HCT116 (cell line): ENCODE data around the gene AK2.
"Not testable (repeated sequence)": the region's sequence is repeated elsewhere in the genome, so short reads cannot be mapped to it uniquely, and the experiment has no call there.

Experiments used
- CEBPB ChIP-seq: IDR thresholded peaks from 2 replicates; pipeline ENCODE4 v1.6.1; 2012; ENCODE audit warnings: low read depth
- EZH2 ChIP-seq: fragments of 200-600 bp; sonication (generic); IDR thresholded peaks from 2 replicates; pipeline ENCODE4 v1.6.1; 2017; ENCODE audit warnings: antibody characterized with exemption, mixed run types
- FOSL1 ChIP-seq: IDR thresholded peaks from 2 replicates; pipeline ENCODE4 v1.6.1; 2012; ENCODE audit warnings: low read depth
- JUND ChIP-seq: IDR thresholded peaks from 2 replicates; pipeline ENCODE4 v1.6.1; 2012
- POLR2A ChIP-seq: IDR thresholded peaks from 2 replicates; pipeline ENCODE4 v1.7.0; 2011; ENCODE audit warnings: borderline replicate concordance; ENCODE audit not compliant: insufficient read depth, insufficient read length; ENCODE audit errors: extremely low read depth
- POLR2AphosphoS5 ChIP-seq: IDR thresholded peaks from 2 replicates; pipeline ENCODE4 v1.6.1; 2011; ENCODE audit warnings: mild to moderate bottlenecking, low read depth, low read length, moderate library complexity
- SP1 ChIP-seq: IDR thresholded peaks from 2 replicates; pipeline ENCODE4 v1.6.1; 2012; ENCODE audit warnings: low read depth
- YY1 ChIP-seq: IDR thresholded peaks from 2 replicates; pipeline ENCODE4 v1.6.1; 2011; ENCODE audit warnings: low read length, low read depth, moderate library complexity, mild to moderate bottlenecking; ENCODE audit not compliant: insufficient replicate concordance; ENCODE audit errors: extremely low read depth
- ZNF274 ChIP-seq: fragments of 200-500 bp; sonication (Bioruptor generic); IDR thresholded peaks from 2 replicates; pipeline ENCODE4 v1.6.1; 2014; ENCODE audit warnings: mild to moderate bottlenecking, low read depth, low read length, inconsistent platforms
- TF ChIP-seq, protein P1 (sequence below), 3 experiments: fragments of 200-600 bp in 1 of 3; sonication (generic) in 1 of 3; IDR thresholded peaks in 2 of 3; conservative IDR thresholded peaks in 1 of 3; 2 replicates each; pipeline ENCODE4 v1.5.1; 2012 to 2017; ENCODE audit warnings: low read depth in 2 of 3, low read length in 2 of 3, antibody characterized with exemption in 1 of 3, borderline replicate concordance in 1 of 3, control low read depth in 1 of 3, mild to moderate bottlenecking in 1 of 3, mixed read lengths in 1 of 3, mixed run types in 1 of 3, moderate library complexity in 1 of 3; ENCODE audit not compliant: insufficient read depth in 1 of 3
- TF ChIP-seq, protein P2 (sequence below): IDR thresholded peaks from 2 replicates; pipeline ENCODE4 v1.6.1; 2012
- TF ChIP-seq, protein P3 (sequence below): IDR thresholded peaks from 2 replicates; pipeline ENCODE4 v1.6.1; 2012; ENCODE audit warnings: low read depth
- TF ChIP-seq, protein P4 (sequence below): IDR thresholded peaks from 2 replicates; pipeline ENCODE4 v1.6.1; 2011; ENCODE audit warnings: mild to moderate bottlenecking, low read length, moderate library complexity; ENCODE audit not compliant: insufficient replicate concordance; ENCODE audit errors: extremely low read depth
- TF ChIP-seq, protein P5 (sequence below): IDR thresholded peaks from 2 replicates; pipeline ENCODE4 v1.6.1; 2012

DNA sequence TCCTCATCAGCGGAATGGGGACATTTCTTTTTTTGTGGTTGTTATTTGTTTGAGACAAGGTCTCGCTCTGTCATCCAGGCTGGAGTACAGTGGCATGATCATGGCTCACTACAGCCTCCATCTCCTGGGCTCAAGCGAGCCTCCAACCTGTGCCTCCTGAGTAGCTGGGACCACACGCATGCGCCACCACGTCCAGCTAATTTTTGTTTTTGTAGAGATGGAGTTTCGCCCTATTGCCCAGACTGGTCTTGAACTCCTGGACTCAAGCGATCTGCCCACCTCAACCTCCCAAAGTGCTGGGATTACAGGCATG is 43.4 kb downstream of the AK2 start:
- TF ChIP-seq CEBPB, JUND, POLR2A, YY1, EZH2, POLR2AphosphoS5, ZNF274, SP1, FOSL1: not testable (repeated sequence)
- TF ChIP-seq, protein P1, sequence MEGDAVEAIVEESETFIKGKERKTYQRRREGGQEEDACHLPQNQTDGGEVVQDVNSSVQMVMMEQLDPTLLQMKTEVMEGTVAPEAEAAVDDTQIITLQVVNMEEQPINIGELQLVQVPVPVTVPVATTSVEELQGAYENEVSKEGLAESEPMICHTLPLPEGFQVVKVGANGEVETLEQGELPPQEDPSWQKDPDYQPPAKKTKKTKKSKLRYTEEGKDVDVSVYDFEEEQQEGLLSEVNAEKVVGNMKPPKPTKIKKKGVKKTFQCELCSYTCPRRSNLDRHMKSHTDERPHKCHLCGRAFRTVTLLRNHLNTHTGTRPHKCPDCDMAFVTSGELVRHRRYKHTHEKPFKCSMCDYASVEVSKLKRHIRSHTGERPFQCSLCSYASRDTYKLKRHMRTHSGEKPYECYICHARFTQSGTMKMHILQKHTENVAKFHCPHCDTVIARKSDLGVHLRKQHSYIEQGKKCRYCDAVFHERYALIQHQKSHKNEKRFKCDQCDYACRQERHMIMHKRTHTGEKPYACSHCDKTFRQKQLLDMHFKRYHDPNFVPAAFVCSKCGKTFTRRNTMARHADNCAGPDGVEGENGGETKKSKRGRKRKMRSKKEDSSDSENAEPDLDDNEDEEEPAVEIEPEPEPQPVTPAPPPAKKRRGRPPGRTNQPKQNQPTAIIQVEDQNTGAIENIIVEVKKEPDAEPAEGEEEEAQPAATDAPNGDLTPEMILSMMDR (IDR thresholded peaks at IDR 0.05 in 2 of 3, conservative IDR thresholded peaks at IDR 0.05 in 1 of 3; ENCODE audit: borderline replicate concordance in 1 of 3, insufficient read depth in 1 of 3, low read depth in 2 of 3, low read length in 2 of 3), result not testable (repeated sequence)
- TF ChIP-seq, protein P2, sequence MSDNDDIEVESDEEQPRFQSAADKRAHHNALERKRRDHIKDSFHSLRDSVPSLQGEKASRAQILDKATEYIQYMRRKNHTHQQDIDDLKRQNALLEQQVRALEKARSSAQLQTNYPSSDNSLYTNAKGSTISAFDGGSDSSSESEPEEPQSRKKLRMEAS, result not testable (repeated sequence)
- TF ChIP-seq, protein P3, sequence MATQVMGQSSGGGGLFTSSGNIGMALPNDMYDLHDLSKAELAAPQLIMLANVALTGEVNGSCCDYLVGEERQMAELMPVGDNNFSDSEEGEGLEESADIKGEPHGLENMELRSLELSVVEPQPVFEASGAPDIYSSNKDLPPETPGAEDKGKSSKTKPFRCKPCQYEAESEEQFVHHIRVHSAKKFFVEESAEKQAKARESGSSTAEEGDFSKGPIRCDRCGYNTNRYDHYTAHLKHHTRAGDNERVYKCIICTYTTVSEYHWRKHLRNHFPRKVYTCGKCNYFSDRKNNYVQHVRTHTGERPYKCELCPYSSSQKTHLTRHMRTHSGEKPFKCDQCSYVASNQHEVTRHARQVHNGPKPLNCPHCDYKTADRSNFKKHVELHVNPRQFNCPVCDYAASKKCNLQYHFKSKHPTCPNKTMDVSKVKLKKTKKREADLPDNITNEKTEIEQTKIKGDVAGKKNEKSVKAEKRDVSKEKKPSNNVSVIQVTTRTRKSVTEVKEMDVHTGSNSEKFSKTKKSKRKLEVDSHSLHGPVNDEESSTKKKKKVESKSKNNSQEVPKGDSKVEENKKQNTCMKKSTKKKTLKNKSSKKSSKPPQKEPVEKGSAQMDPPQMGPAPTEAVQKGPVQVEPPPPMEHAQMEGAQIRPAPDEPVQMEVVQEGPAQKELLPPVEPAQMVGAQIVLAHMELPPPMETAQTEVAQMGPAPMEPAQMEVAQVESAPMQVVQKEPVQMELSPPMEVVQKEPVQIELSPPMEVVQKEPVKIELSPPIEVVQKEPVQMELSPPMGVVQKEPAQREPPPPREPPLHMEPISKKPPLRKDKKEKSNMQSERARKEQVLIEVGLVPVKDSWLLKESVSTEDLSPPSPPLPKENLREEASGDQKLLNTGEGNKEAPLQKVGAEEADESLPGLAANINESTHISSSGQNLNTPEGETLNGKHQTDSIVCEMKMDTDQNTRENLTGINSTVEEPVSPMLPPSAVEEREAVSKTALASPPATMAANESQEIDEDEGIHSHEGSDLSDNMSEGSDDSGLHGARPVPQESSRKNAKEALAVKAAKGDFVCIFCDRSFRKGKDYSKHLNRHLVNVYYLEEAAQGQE, result not testable (repeated sequence)
- TF ChIP-seq, protein P4, sequence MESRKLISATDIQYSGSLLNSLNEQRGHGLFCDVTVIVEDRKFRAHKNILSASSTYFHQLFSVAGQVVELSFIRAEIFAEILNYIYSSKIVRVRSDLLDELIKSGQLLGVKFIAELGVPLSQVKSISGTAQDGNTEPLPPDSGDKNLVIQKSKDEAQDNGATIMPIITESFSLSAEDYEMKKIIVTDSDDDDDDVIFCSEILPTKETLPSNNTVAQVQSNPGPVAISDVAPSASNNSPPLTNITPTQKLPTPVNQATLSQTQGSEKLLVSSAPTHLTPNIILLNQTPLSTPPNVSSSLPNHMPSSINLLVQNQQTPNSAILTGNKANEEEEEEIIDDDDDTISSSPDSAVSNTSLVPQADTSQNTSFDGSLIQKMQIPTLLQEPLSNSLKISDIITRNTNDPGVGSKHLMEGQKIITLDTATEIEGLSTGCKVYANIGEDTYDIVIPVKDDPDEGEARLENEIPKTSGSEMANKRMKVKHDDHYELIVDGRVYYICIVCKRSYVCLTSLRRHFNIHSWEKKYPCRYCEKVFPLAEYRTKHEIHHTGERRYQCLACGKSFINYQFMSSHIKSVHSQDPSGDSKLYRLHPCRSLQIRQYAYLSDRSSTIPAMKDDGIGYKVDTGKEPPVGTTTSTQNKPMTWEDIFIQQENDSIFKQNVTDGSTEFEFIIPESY, result not testable (repeated sequence)
- TF ChIP-seq, protein P5, sequence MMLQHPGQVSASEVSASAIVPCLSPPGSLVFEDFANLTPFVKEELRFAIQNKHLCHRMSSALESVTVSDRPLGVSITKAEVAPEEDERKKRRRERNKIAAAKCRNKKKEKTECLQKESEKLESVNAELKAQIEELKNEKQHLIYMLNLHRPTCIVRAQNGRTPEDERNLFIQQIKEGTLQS, result not testable (repeated sequence)
